ENCODE measurements around the gene AOAH.

The AOAH gene

GRCh38 chr7:36667007-36667745 lies 57.1 kb downstream of the AOAH start:
- no peak overlapping the region for H3K4me3 ChIP-seq (ENCODE audit: control insufficient read depth, low read depth, low read length)
- DNase-seq (ENCODE audit: low read depth), result peak; percentile 48
- TF ChIP-seq CTCF (IDR thresholded peaks at IDR 0.05; ENCODE audit: control insufficient read depth, insufficient read depth, low read depth, low read length, missing control alignments), result no peak

- H3K4me3 ChIP-seq (ENCODE audit: control insufficient read depth, low read depth, low read length), result no peak overlapping the region
- DNase-seq (ENCODE audit: low read depth), result peak; percentile 49
- no peak for TF ChIP-seq CTCF (IDR thresholded peaks at IDR 0.05; ENCODE audit: control insufficient read depth, insufficient read depth, low read depth, low read length, missing control alignments)
Observed at GRCh38 chr7:36663481-36663880, 60.8 kb downstream of the AOAH start.

GRCh38 chr7:36661135-36661840 lies 63.0 kb downstream of the AOAH start:
- TF ChIP-seq CTCF (IDR thresholded peaks at IDR 0.05; ENCODE audit: control insufficient read depth, insufficient read depth, low read depth, low read length, missing control alignments), result no peak
- no peak overlapping the region for H3K4me3 ChIP-seq (ENCODE audit: control insufficient read depth, low read depth, low read length)
- no peak for DNase-seq (ENCODE audit: low read depth)

GRCh38 chr7:36659638-36660341 lies 64.5 kb downstream of the AOAH start:
- TF ChIP-seq CTCF (IDR thresholded peaks at IDR 0.05; ENCODE audit: control insufficient read depth, insufficient read depth, low read depth, low read length, missing control alignments), result no peak
- no peak for DNase-seq (ENCODE audit: low read depth)
- H3K4me3 ChIP-seq (ENCODE audit: control insufficient read depth, low read depth, low read length), result no peak overlapping the region

GRCh38 chr7:36659172-36659516 lies 65.2 kb downstream of the AOAH start:
- DNase-seq (ENCODE audit: low read depth), result peak; percentile 67
- no peak overlapping the region for H3K4me3 ChIP-seq (ENCODE audit: control insufficient read depth, low read depth, low read length)

More at GRCh38 chr7:36659172-36659516, 65.2 kb downstream of the AOAH start:
- no peak for TF ChIP-seq CTCF (IDR thresholded peaks at IDR 0.05; ENCODE audit: control insufficient read depth, insufficient read depth, low read depth, low read length, missing control alignments)

Measured in AG09309 (cell line).